ENCODE results near the gene TMIE. TPM values are rescaled to one million over a fixed set of nuclear protein-coding genes. Genes with fewer than 3 reads are reported as not detected.

The TMIE gene
- total and polyA plus RNA-seq, 2 of the 13 experiments (the other 11 are each of a cell fraction or from before 2014, with no cell fraction given) = not detected

DNA sequence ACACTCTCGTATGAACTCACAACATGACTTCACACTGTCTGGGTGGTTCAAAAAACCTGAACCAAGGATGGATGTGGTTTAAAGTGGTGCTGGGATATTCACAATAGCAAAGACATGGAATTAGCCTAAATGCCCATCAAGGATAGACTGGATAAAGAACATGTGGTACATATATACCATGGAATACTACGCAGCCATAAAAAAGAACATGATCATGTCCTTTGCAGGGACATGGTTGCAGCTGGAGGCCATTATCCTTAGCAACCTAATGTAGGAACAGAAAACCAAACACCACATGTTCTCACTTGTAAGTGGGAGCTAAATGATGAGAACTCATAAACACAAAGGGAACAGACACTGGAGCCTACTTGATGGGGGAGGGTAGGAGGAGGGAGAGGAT, 19.8 kb downstream of the TMIE start:
- Histone ChIP-seq H3K9ac (ENCODE audit: insufficient read depth, low read depth, low read length) (no peak overlapping the region), H3K4me1 (ENCODE audit: insufficient read depth, low read length) (no peaks in the 10 kb centered on the region), H3K27ac (ENCODE audit: extremely low read length, insufficient read depth, low read length) (no peak overlapping the region), H3K4me2 (ENCODE audit: low read depth, low read length) (no peak overlapping the region), H3K27me3 (ENCODE audit: control insufficient read depth in 1 of 2, insufficient read depth in 2 of 2, low read length in 2 of 2) (peaks cover 0 to 3% of the 10 kb centered on the region in 2 experiments; a peak in 2 of 5 replicates), H3K79me2 (ENCODE audit: insufficient read depth, low read length) (no peaks in the 10 kb centered on the region), H3K36me3 (replicated peaks in 1 of 2; ENCODE audit: control insufficient read depth in 1 of 2, insufficient read depth in 2 of 2, low read length in 2 of 2) (no peaks in the 10 kb centered on the region), H4K20me1 (ENCODE audit: insufficient read depth, low read length) (no peaks in the 10 kb centered on the region), H3K9me3 (ENCODE audit: low read length) (no peaks in the 10 kb centered on the region), H3K4me3 (replicated peaks in 1 of 3; ENCODE audit: insufficient read depth in 1 of 3, low read depth in 2 of 3, low read length in 3 of 3) (no peak overlapping the region), H2AFZ (ENCODE audit: low read length) (no peak overlapping the region)
- ATAC-seq = no peak
- ChIA-PET POLR2A (no interaction called here), CTCF (ENCODE audit: low intra/inter-chr PET ratio, low total read pairs) (no interaction called here)
- no peak for DNase-seq (ENCODE audit: low spot score)
- WGBS (ENCODE audit: low lambda C conversion rate) = 22% methylated on average over 2 of the region's 2 CpGs
- FAIRE-seq = no peak
- TF ChIP-seq SAFB2 (CRISPR knock-in tag; IDR thresholded peaks at IDR 0.05; ENCODE audit: borderline replicate concordance, low read depth) = no peak
- no TSS peak for BruUV-seq (replicated peaks)
- in situ Hi-C loops (cut with HindIII; ENCODE audit: extremely low pct_ligation_motif_present, low pct_unique_long_range_greater_than_20kb) (no loop called here), intact Hi-C loops (cut with micrococcal nuclease; ENCODE audit: unreplicated experiment) (no loop called here)

DNA sequence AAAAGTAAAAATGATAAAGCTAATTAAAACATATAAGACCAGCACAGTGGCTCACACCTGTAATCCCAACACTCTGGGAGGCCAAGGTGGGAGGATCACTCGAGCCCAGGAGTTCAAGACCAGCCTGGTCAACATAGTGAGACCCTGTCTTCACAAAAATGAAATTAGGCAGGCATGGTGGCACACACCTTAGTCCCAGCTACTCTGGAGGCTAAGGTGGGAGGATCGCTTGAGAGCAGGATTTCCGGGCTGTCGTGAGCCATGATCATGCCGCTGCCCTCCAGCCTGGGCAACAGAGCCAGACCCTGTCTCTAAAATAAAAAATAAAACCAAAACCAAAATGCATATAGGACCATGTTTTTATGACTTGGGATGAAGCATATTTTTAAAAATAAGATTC, 21.3 kb downstream of the TMIE start:
- Histone ChIP-seq H3K79me2 (ENCODE audit: insufficient read depth, low read length) (no peaks in the 10 kb centered on the region), H4K20me1 (ENCODE audit: insufficient read depth, low read length) (no peaks in the 10 kb centered on the region), H3K9me3 (ENCODE audit: low read length) (no peaks in the 10 kb centered on the region), H3K4me3 (replicated peaks in 1 of 3; ENCODE audit: insufficient read depth in 1 of 3, low read depth in 2 of 3, low read length in 3 of 3) (no peak overlapping the region), H2AFZ (ENCODE audit: low read length) (no peak overlapping the region), H3K9ac (ENCODE audit: insufficient read depth, low read depth, low read length) (no peak overlapping the region), H3K4me2 (ENCODE audit: low read depth, low read length) (no peak overlapping the region), H3K27me3 (ENCODE audit: control insufficient read depth in 1 of 2, insufficient read depth in 2 of 2, low read length in 2 of 2) (peaks cover 0 to 3% of the 10 kb centered on the region in 2 experiments; a peak in 2 of 5 replicates), H3K4me1 (ENCODE audit: insufficient read depth, low read length) (no peaks in the 10 kb centered on the region), H3K36me3 (replicated peaks in 1 of 2; ENCODE audit: control insufficient read depth in 1 of 2, insufficient read depth in 2 of 2, low read length in 2 of 2) (no peaks in the 10 kb centered on the region), H3K27ac (ENCODE audit: extremely low read length, insufficient read depth, low read length) (no peak overlapping the region)
- FAIRE-seq (no peak), ATAC-seq (no peak), DNase-seq (ENCODE audit: low spot score) (no peak)
- CTCF ChIA-PET (ENCODE audit: low intra/inter-chr PET ratio, low total read pairs) = no interaction called here
- TF ChIP-seq ZNF121 (CRISPR knock-in tag; IDR thresholded peaks at IDR 0.05) (no peak), ZNF484 (CRISPR knock-in tag; IDR thresholded peaks at IDR 0.05; ENCODE audit: borderline replicate concordance, low read depth) (no peak), RXRA (CRISPR knock-in tag; IDR thresholded peaks at IDR 0.05) (no peak)
- TF ChIP-seq, protein P1, sequence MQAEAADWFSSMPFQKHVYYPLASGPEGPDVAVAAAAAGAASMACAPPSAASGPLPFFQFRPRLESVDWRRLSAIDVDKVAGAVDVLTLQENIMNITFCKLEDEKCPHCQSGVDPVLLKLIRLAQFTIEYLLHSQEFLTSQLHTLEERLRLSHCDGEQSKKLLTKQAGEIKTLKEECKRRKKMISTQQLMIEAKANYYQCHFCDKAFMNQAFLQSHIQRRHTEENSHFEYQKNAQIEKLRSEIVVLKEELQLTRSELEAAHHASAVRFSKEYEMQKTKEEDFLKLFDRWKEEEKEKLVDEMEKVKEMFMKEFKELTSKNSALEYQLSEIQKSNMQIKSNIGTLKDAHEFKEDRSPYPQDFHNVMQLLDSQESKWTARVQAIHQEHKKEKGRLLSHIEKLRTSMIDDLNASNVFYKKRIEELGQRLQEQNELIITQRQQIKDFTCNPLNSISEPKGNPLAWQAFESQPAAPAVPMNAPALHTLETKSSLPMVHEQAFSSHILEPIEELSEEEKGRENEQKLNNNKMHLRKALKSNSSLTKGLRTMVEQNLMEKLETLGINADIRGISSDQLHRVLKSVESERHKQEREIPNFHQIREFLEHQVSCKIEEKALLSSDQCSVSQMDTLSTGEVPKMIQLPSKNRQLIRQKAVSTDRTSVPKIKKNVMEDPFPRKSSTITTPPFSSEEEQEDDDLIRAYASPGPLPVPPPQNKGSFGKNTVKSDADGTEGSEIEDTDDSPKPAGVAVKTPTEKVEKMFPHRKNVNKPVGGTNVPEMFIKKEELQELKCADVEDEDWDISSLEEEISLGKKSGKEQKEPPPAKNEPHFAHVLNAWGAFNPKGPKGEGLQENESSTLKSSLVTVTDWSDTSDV (CRISPR knock-in tag; IDR thresholded peaks at IDR 0.05) = no peak
- POLR2A ChIA-PET = no interaction called here
- BruUV-seq (replicated peaks) = no TSS peak
- intact Hi-C loops (cut with micrococcal nuclease; ENCODE audit: unreplicated experiment) (no loop called here), in situ Hi-C loops (cut with HindIII; ENCODE audit: extremely low pct_ligation_motif_present, low pct_unique_long_range_greater_than_20kb) (no loop called here)
- WGBS (ENCODE audit: low lambda C conversion rate) = 72% methylated on average over 5 of the region's 5 CpGs
